OCI-LY3 (cell line): Measurements from ENCODE around the gene HACD2.

Experiments
- EZH2phosphoT487 ChIP-seq: fragments of 200-600 bp; shearing (Covaris generic); IDR thresholded peaks from 2 replicates; pipeline ENCODE4 v1.6.1; 2018; ENCODE audit warnings: antibody characterized with exemption, mixed run types, low read depth
- TF ChIP-seq, protein P1 (sequence below): fragments of 200-600, 300-600 bp; sonication (generic); IDR thresholded peaks from 2 replicates; pipeline ENCODE4 v1.5.1; 2014; ENCODE audit warnings: antibody characterized with exemption, low read length, low read depth

DNA sequence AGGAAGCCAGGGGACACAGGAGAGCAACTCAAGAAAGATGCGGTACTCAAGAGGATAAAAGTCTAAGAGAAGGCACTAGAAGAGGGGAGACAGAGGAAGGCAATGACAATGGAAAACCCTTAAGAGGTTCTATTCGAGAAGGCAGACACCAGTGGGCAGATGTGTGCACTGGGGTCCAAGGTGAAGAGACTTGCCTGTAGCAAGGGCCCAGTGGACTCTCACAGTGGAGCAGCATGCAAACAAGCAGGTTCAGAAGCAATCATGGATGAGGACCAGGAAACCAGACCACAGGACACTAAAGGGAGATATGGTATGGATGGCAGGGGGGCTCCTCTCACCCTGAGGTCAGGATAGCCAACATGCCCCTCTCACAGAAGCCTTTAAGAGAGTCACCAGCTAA is 138.6 kb downstream of the HACD2 start:
- TF ChIP-seq, protein P1, sequence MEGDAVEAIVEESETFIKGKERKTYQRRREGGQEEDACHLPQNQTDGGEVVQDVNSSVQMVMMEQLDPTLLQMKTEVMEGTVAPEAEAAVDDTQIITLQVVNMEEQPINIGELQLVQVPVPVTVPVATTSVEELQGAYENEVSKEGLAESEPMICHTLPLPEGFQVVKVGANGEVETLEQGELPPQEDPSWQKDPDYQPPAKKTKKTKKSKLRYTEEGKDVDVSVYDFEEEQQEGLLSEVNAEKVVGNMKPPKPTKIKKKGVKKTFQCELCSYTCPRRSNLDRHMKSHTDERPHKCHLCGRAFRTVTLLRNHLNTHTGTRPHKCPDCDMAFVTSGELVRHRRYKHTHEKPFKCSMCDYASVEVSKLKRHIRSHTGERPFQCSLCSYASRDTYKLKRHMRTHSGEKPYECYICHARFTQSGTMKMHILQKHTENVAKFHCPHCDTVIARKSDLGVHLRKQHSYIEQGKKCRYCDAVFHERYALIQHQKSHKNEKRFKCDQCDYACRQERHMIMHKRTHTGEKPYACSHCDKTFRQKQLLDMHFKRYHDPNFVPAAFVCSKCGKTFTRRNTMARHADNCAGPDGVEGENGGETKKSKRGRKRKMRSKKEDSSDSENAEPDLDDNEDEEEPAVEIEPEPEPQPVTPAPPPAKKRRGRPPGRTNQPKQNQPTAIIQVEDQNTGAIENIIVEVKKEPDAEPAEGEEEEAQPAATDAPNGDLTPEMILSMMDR = no peak
- no peak for TF ChIP-seq EZH2phosphoT487
